SH-SY5Y (cell line): ENCODE data around the gene DSCAM.

Source experiments
- GATA2 ChIP-seq: IDR thresholded peaks from 2 replicates; pipeline ENCODE4 v1.6.1; 2011; ENCODE audit warnings: mild to moderate bottlenecking, low read depth, low read length
- GATA3 ChIP-seq: IDR thresholded peaks from 2 replicates; pipeline ENCODE4 v1.6.1; 2011; ENCODE audit warnings: low read depth, mild to moderate bottlenecking, low read length, moderate library complexity

GRCh38 chr21:40129809-40130208, 717.1 kb downstream of the DSCAM start:
- no peak for TF ChIP-seq GATA3
- TF ChIP-seq GATA2: no peak
